Activated CD8-positive, alpha-beta T cell treated with anti-CD3 and anti-CD28 coated beads for 36 hours (primary cell): Measurements from ENCODE around the gene ARHGAP10. TPM values are rescaled to one million over a fixed set of nuclear protein-coding genes. Genes with fewer than 3 reads are reported as not detected.

ENCODE experiments used
- ATAC-seq: fragments of 200-7000 bp; cut with Tn5 transposase; one replicate; pipeline ENCODE4 v1.10.0; 2021; ENCODE audit warnings: mild to moderate bottlenecking, moderate library complexity
- CTCF ChIA-PET: fragments of 350-600 bp; sonication (Branson Sonifier 250); formaldehyde crosslinking; loops from one replicate; lab custom pipeline; 2021; ENCODE audit warnings: antibody characterized with exemption; lab: Charles Lee
- POLR2A ChIA-PET: fragments of 350-600 bp; sonication (Branson Sonifier 250); formaldehyde crosslinking; loops from one replicate; lab custom pipeline; 2021; ENCODE audit warnings: antibody characterized with exemption; lab: Charles Lee
- DNase-seq: peaks from one replicate; pipeline ENCODE4 v3.0.0-alpha.2; 2020
- H3K27ac Mint-ChIP-seq: one replicate; pipeline ENCODE4 v1.8.0; 2021; ENCODE audit warnings: mild to moderate bottlenecking, mixed read lengths
- H3K27me3 Mint-ChIP-seq: one replicate; pipeline ENCODE4 v1.8.0; 2021; ENCODE audit warnings: mixed read lengths
- H3K36me3 Mint-ChIP-seq: one replicate; pipeline ENCODE4 v1.8.0; 2021; ENCODE audit warnings: low read depth, mixed read lengths
- H3K4me1 Mint-ChIP-seq: one replicate; pipeline ENCODE4 v1.8.0; 2021; ENCODE audit warnings: low read depth, mixed read lengths
- H3K4me3 Mint-ChIP-seq: one replicate; pipeline ENCODE4 v1.8.0; 2021; ENCODE audit warnings: mild to moderate bottlenecking, moderate library complexity, mixed read lengths
- H3K9me3 Mint-ChIP-seq: one replicate; pipeline ENCODE4 v1.8.0; 2021; ENCODE audit warnings: mixed read lengths
- CTCF ChIP-seq: fragments of 200-600 bp; IDR thresholded peaks from one replicate; pipeline ENCODE4 v1.8.0; 2022; ENCODE audit warnings: antibody characterized with exemption, mild to moderate bottlenecking
- intact Hi-C: fragments of 100-400 bp; cut with micrococcal nuclease; formaldehyde crosslinking; loops from one replicate; pipeline ENCODE4 v1.10.0; 2022
- total RNA-seq, 2 experiments: library from RNA; stranded (reverse); gene quantifications; one replicate each; pipeline ENCODE4 v1.2.3, GENCODE V29; 2021

Gene ARHGAP10
- total RNA-seq, 2 experiments from 2014 or later, result 4.0 to 5.1 TPM

GRCh38 chr4:148112231-148112982 is 380.5 kb downstream of the ARHGAP10 start:
- no peak overlapping the region for H3K4me3 Mint-ChIP-seq
- no peak for TF ChIP-seq CTCF
- peak overlapping the region; percentile 52 for H3K27ac Mint-ChIP-seq
- ChIA-PET CTCF (interaction anchor here (0.6 kb wide), 1 partner anchor 99 kb away, joined by 3 read pairs; no protein-coding TSS in a partner anchor), POLR2A (no interaction called here)
- DNase-seq (no peak), ATAC-seq (peak; percentile 71)
- peaks cover 28% of the 10 kb centered on the region for H3K36me3 Mint-ChIP-seq
- H3K9me3 Mint-ChIP-seq, result no peaks in the 10 kb centered on the region
- H3K4me1 Mint-ChIP-seq, result peaks cover 35% of the 10 kb centered on the region
- intact Hi-C loops, result no loop called here
- H3K27me3 Mint-ChIP-seq, result no peaks in the 10 kb centered on the region

- no peak for DNase-seq
- Mint-ChIP-seq H3K27ac (no peak overlapping the region), H3K4me3 (no peak overlapping the region), H3K36me3 (peaks cover 25% of the 10 kb centered on the region), H3K4me1 (peaks cover 42% of the 10 kb centered on the region), H3K27me3 (no peaks in the 10 kb centered on the region), H3K9me3 (no peaks in the 10 kb centered on the region)
- TF ChIP-seq CTCF, result no peak
- ChIA-PET POLR2A (no interaction called here), CTCF (no interaction called here)
- ATAC-seq, result no peak
- intact Hi-C loops, result no loop called here
Observed at GRCh38 chr4:148114436-148114835, 382.5 kb downstream of the ARHGAP10 start.

- H3K9me3 Mint-ChIP-seq, result no peaks in the 10 kb centered on the region
- no peak for TF ChIP-seq CTCF
- ChIA-PET POLR2A (no interaction called here), CTCF (interaction anchor here (1.0 kb wide), 1 partner anchor 15 kb away, joined by 3 read pairs; no protein-coding TSS in a partner anchor)
- ATAC-seq (no peak), DNase-seq (no peak)
- peaks cover 34% of the 10 kb centered on the region for H3K4me1 Mint-ChIP-seq
- H3K4me3 Mint-ChIP-seq, result no peak overlapping the region
- intact Hi-C loops, result no loop called here
- H3K27ac Mint-ChIP-seq, result no peak overlapping the region
- peaks cover 25% of the 10 kb centered on the region for H3K36me3 Mint-ChIP-seq
- H3K27me3 Mint-ChIP-seq, result no peaks in the 10 kb centered on the region
Observed at GRCh38 chr4:148116264-148116663, 384.4 kb downstream of the ARHGAP10 start.

GRCh38 chr4:148116969-148117368 is 385.1 kb downstream of the ARHGAP10 start:
- intact Hi-C loops, result no loop called here
- Mint-ChIP-seq H3K27me3 (no peaks in the 10 kb centered on the region), H3K36me3 (peaks cover 24% of the 10 kb centered on the region), H3K4me1 (peaks cover 27% of the 10 kb centered on the region), H3K4me3 (no peak overlapping the region), H3K27ac (no peak overlapping the region), H3K9me3 (no peaks in the 10 kb centered on the region)
- no peak for DNase-seq
- POLR2A ChIA-PET, result no interaction called here
- no peak for TF ChIP-seq CTCF
- CTCF ChIA-PET, result interaction anchor here (1.0 to 1.9 kb wide), 2 partner anchors 8 to 14 kb away, joined by 3 to 7 read pairs; no protein-coding TSS in a partner anchor
- ATAC-seq, result no peak

- peaks cover 17% of the 10 kb centered on the region for H3K4me1 Mint-ChIP-seq
- DNase-seq (no peak), ATAC-seq (no peak)
- H3K27ac Mint-ChIP-seq, result no peak overlapping the region
- no peak for TF ChIP-seq CTCF
- H3K36me3 Mint-ChIP-seq, result peaks cover 24% of the 10 kb centered on the region
- no peaks in the 10 kb centered on the region for H3K27me3 Mint-ChIP-seq
- no peak overlapping the region for H3K4me3 Mint-ChIP-seq
- H3K9me3 Mint-ChIP-seq, result peaks cover 2% of the 10 kb centered on the region
- intact Hi-C loops, result no loop called here
- ChIA-PET POLR2A (interaction anchor here (1.8 kb wide), 1 partner anchor 58 kb away, joined by 4 read pairs; no protein-coding TSS in a partner anchor), CTCF (interaction anchor here (1.1 to 1.9 kb wide), 2 partner anchors 9 to 22 kb away, joined by 3 to 7 read pairs; no protein-coding TSS in a partner anchor)
Observed at GRCh38 chr4:148118179-148118578, 386.3 kb downstream of the ARHGAP10 start.
